ENCODE results near the gene CYS1.

GRCh38 chr2:10028407-10028987 is 51.7 kb downstream of the CYS1 start:
- TF ChIP-seq CTCF (IDR thresholded peaks at IDR 0.05; ENCODE audit: low read length), result peak; percentile 59
- no peak for TF ChIP-seq EZH2 (IDR thresholded peaks at IDR 0.05; ENCODE audit: borderline replicate concordance, low read length)

Measured in OCI-LY1 (cell line).